Aorta (tissue), 5 donors: ENCODE data around the gene SLC25A47. TPM values are rescaled to one million over a fixed set of nuclear protein-coding genes. Genes with fewer than 3 reads are reported as not detected.
A peak's percentile ranks its signal among the peaks of the same experiment; 100 is the strongest.

Source experiments
- ATAC-seq: fragments of 200-7000 bp; cut with Tn5 transposase; one replicate; pipeline ENCODE4 v1.9.1; 2022; ENCODE audit warnings: moderate library complexity; ENCODE audit not compliant: low FRiP score
- DNase-seq, 2 donors: peaks; one replicate each; pipeline ENCODE4 v3.0.0-alpha.2; 2020
- H3K27ac ChIP-seq, 2 donors: one replicate each; pipeline ENCODE4 v1.5.1; 2013; ENCODE audit warnings: low read length in 2 of 2, mild to moderate bottlenecking in 2 of 2, moderate library complexity in 2 of 2, control low read depth in 1 of 2, inconsistent platforms in 1 of 2, low read depth in 1 of 2
- H3K27me3 ChIP-seq, 2 donors: one replicate each; pipeline ENCODE4 v1.6.1; 2013; ENCODE audit warnings: control low read depth in 1 of 2, low read length in 1 of 2, mild to moderate bottlenecking in 1 of 2, moderate library complexity in 1 of 2; ENCODE audit not compliant: insufficient read depth in 2 of 2, control insufficient read depth in 1 of 2
- H3K36me3 ChIP-seq, 2 donors: one replicate each; pipeline ENCODE4 v1.6.1; 2013; ENCODE audit warnings: control low read depth in 1 of 2, low read length in 1 of 2, mild to moderate bottlenecking in 1 of 2; ENCODE audit not compliant: insufficient read depth in 2 of 2, control insufficient read depth in 1 of 2
- H3K4me1 ChIP-seq, 2 donors: one replicate each; pipeline ENCODE4 v1.6.1; 2013; ENCODE audit warnings: low read length in 2 of 2, control low read depth in 1 of 2, mild to moderate bottlenecking in 1 of 2, moderate library complexity in 1 of 2; ENCODE audit not compliant: insufficient read depth in 2 of 2, control insufficient read depth in 1 of 2
- H3K4me3 ChIP-seq, 2 donors: one replicate each; pipeline ENCODE4 v1.5.1; 2013; ENCODE audit warnings: low read length in 2 of 2, control low read depth in 1 of 2, mild to moderate bottlenecking in 1 of 2
- H3K9me3 ChIP-seq: one replicate; pipeline ENCODE4 v1.6.1; 2013; ENCODE audit warnings: mild to moderate bottlenecking, low read length; ENCODE audit not compliant: control insufficient read depth
- WGBS, 2 donors: extraction: QIAGEN DNeasy Blood & Tissue Kit; methylation state at CpG; one replicate each; pipeline ENCODE4 v1.1.7; 2013; 5-methylcytosine and 5-hydroxymethylcytosine counted together
- intact Hi-C, 2 donors: fragments of 100-400 bp; cut with DNase I; formaldehyde crosslinking; loops; one replicate each; pipeline versions ENCODE4 v1.14.2 to v1.15.0; 2022
- polyA plus RNA-seq, 2 donors: library from polyadenylated mRNA; stranded (reverse); fragments of 200-250 nt; gene quantifications; one replicate each; pipeline ENCODE4 v1.2.3, GENCODE V29; 2013
- total RNA-seq, 2 donors: library from RNA; stranded (reverse); fragmentation: NEBNext Ultra II Directional; extraction: Animal tissue kit (Norgen Biotek cat#: 25700); gene quantifications; one replicate each; pipeline ENCODE4 v1.2.1, GENCODE V29; 2021
- donor health status: healthy with polysubstance abuse.
- donor health status: Bipolar disorder and iron deficiency.
- donor health status: DM: no; HTN: no; CAD: no.
- donor health status: DM: no; HTN: no; CAD: no.
- donor health status: DM: yes; HTN: yes; CAD: no.

SLC25A47 gene
- total and polyA plus RNA-seq, 4 donors: not detected

- Histone ChIP-seq H3K4me1 (no peaks in the 10 kb centered on the region), H3K27me3 (no peaks in the 10 kb centered on the region), H3K36me3 (no peaks in the 10 kb centered on the region), H3K9me3 (no peaks in the 10 kb centered on the region), H3K4me3 (no peak overlapping the region), H3K27ac (no peak overlapping the region)
- intact Hi-C loops: no loop called here
- DNase-seq (no peak), ATAC-seq (no peak)
- WGBS, 2 donors: 31 to 37% methylated on average over 13 of the region's 13 CpGs
Measured at GRCh38 chr14:100325958-100326357, 2.8 kb downstream of the SLC25A47 start.

- no peak overlapping the region for H3K4me3 ChIP-seq
- no peaks in the 10 kb centered on the region for H3K4me1 ChIP-seq
- H3K27me3 ChIP-seq: no peaks in the 10 kb centered on the region
- intact Hi-C loops: no loop called here
- no peaks in the 10 kb centered on the region for H3K9me3 ChIP-seq
- ATAC-seq (no peak), DNase-seq (no peak)
- WGBS, 2 donors: 97% methylated on average over 24 of the region's 24 CpGs
- no peaks in the 10 kb centered on the region for H3K36me3 ChIP-seq
- H3K27ac ChIP-seq: no peak overlapping the region
Measured at GRCh38 chr14:100327128-100327527, 4.0 kb downstream of the SLC25A47 start.

- Histone ChIP-seq H3K4me3 (no peak overlapping the region), H3K27ac (no peak overlapping the region), H3K36me3 (no peaks in the 10 kb centered on the region), H3K4me1 (no peaks in the 10 kb centered on the region), H3K9me3 (no peaks in the 10 kb centered on the region), H3K27me3 (no peaks in the 10 kb centered on the region)
- intact Hi-C loops: no loop called here
- no peak for DNase-seq
- 89 to 90% methylated on average over 31 to 32 of the region's 32 CpGs for WGBS, 2 donors
- no peak for ATAC-seq
Measured at GRCh38 chr14:100328495-100329163, 5.5 kb downstream of the SLC25A47 start.

- no peaks in the 10 kb centered on the region for H3K27me3 ChIP-seq
- 90% methylated on average over 35 to 36 of the region's 36 CpGs for WGBS, 2 donors
- DNase-seq (peak in 1 of 2 donors; percentile 65), ATAC-seq (no peak)
- H3K4me1 ChIP-seq: no peaks in the 10 kb centered on the region
- no peaks in the 10 kb centered on the region for H3K36me3 ChIP-seq
- intact Hi-C loops: no loop called here
- no peak overlapping the region for H3K27ac ChIP-seq
- H3K4me3 ChIP-seq: no peak overlapping the region
- H3K9me3 ChIP-seq: no peaks in the 10 kb centered on the region
Measured at GRCh38 chr14:100329233-100330006, 6.3 kb downstream of the SLC25A47 start.

- Histone ChIP-seq H3K9me3 (no peaks in the 10 kb centered on the region), H3K36me3 (no peaks in the 10 kb centered on the region), H3K4me1 (no peaks in the 10 kb centered on the region), H3K27me3 (no peaks in the 10 kb centered on the region), H3K4me3 (no peak overlapping the region), H3K27ac (no peak overlapping the region)
- intact Hi-C loops: no loop called here
- WGBS, 2 donors: 88 to 91% methylated on average over 9 to 11 of the region's 11 CpGs
- no peak for ATAC-seq
- peak in 1 of 2 donors; percentile 75 for DNase-seq
Measured at GRCh38 chr14:100330007-100330344, 6.8 kb downstream of the SLC25A47 start.

- WGBS, 2 donors: 87% methylated on average over 13 of the region's 13 CpGs
- Histone ChIP-seq H3K9me3 (no peaks in the 10 kb centered on the region), H3K27me3 (no peaks in the 10 kb centered on the region), H3K36me3 (no peaks in the 10 kb centered on the region), H3K4me1 (no peaks in the 10 kb centered on the region), H3K27ac (no peak overlapping the region), H3K4me3 (no peak overlapping the region)
- intact Hi-C loops: no loop called here
- ATAC-seq: no peak
- no peak for DNase-seq
Measured at GRCh38 chr14:100330388-100330931, 7.3 kb downstream of the SLC25A47 start.

- intact Hi-C loops: no loop called here
- DNase-seq: no peak
- no peak overlapping the region for H3K27ac ChIP-seq
- H3K27me3 ChIP-seq: no peaks in the 10 kb centered on the region
- H3K4me3 ChIP-seq: no peak overlapping the region
- no peak for ATAC-seq
- no peaks in the 10 kb centered on the region for H3K9me3 ChIP-seq
- H3K36me3 ChIP-seq: no peaks in the 10 kb centered on the region
- no peaks in the 10 kb centered on the region for H3K4me1 ChIP-seq
- WGBS, 2 donors: 78 to 80% methylated on average over 11 of the region's 11 CpGs
Measured at GRCh38 chr14:100332071-100332639, 9.0 kb downstream of the SLC25A47 start.

- no peaks in the 10 kb centered on the region for H3K36me3 ChIP-seq
Measured at GRCh38 chr14:100332797-100333196, 9.7 kb downstream of the SLC25A47 start.

More at GRCh38 chr14:100332797-100333196, 9.7 kb downstream of the SLC25A47 start:
- Histone ChIP-seq H3K27ac (no peak overlapping the region), H3K4me3 (no peak overlapping the region), H3K9me3 (no peaks in the 10 kb centered on the region), H3K27me3 (no peaks in the 10 kb centered on the region), H3K4me1 (no peaks in the 10 kb centered on the region)
- ATAC-seq (no peak), DNase-seq (no peak)
- WGBS, 2 donors: 92 to 93% methylated on average over 7 to 8 of the region's 8 CpGs
- intact Hi-C loops: no loop called here
